Uterine smooth muscle cell (primary cell): ENCODE data around the gene FNDC1. TPM values are rescaled to one million over a fixed set of nuclear protein-coding genes. Genes with fewer than 3 reads are reported as not detected.

Experiments
- total RNA-seq: library from RNA; depleted of rRNA; stranded (reverse); fragments of >200 nt; gene quantifications from 2 replicates; pipeline ENCODE4 v1.2.3, GENCODE V29; 2014

The FNDC1 gene
- under 0.01 TPM in 2 replicates for total RNA-seq

DNA sequence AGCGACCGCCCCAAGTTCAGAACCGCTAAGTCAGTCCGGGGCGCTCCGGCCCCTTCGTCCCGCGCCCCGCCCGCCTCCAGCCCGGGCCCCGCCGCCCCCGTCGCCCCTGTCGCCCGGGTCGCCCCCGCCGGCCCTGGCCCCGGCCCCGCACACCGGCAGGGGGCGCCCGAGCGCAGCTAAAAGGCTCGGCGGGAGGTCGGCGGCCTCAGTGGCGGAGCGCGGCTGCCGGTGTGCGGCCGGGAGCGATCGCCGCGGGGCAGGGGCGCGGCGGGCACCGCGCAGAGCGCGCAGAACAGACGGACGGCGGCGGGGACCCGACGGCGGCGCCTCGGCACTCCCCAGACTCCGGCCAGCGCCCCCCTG is at the start of gene FNDC1:
Gene FNDC1, plus strand, starts transcription at position 208 of the 363 bp plus-strand sequence. CDS start 197 bp downstream, outside the sequence.

Other genes with a start within 250 kb of the FNDC1 start
- 3.5 and 6.6 TPM in 2 replicates for gene RSPH3, start 169.2 kb upstream of the FNDC1 start, total RNA-seq
- gene TAGAP, start 124.4 kb upstream of the FNDC1 start, total RNA-seq = 0.12 TPM in 1 of 2 replicates, not detected in the other